WTC11 (cell line): ENCODE measurements around the gene ALDOB.

Experiments
- CBFB ChIP-seq: sonication (generic); formaldehyde crosslinking; IDR thresholded peaks from 2 replicates; pipeline ENCODE4 v1.8.1; 2022; ENCODE audit warnings: mild to moderate bottlenecking, low read depth, missing genetic modification reagents
- CREB1 ChIP-seq: sonication (generic); formaldehyde crosslinking; IDR thresholded peaks from 2 replicates; pipeline ENCODE4 v1.8.0; 2023; ENCODE audit warnings: mild to moderate bottlenecking, missing genetic modification reagents
- CREM ChIP-seq: sonication (generic); formaldehyde crosslinking; IDR thresholded peaks from 2 replicates; pipeline ENCODE4 v1.8.1; 2022; ENCODE audit warnings: mild to moderate bottlenecking, missing genetic modification reagents, moderate library complexity
- PREB ChIP-seq: sonication (generic); formaldehyde crosslinking; IDR thresholded peaks from 2 replicates; pipeline ENCODE4 v1.8.1; 2022; ENCODE audit warnings: mild to moderate bottlenecking, missing genetic modification reagents, moderate library complexity, borderline replicate concordance
- SMAD3 ChIP-seq: sonication (generic); formaldehyde crosslinking; IDR thresholded peaks from 2 replicates; pipeline ENCODE4 v1.8.0; 2022; ENCODE audit warnings: missing genetic modification reagents, mild to moderate bottlenecking, borderline replicate concordance
- USF1 ChIP-seq: sonication (generic); formaldehyde crosslinking; IDR thresholded peaks from 2 replicates; pipeline ENCODE4 v1.8.0; 2022; ENCODE audit warnings: mild to moderate bottlenecking, missing genetic modification reagents
- ZNF263 ChIP-seq: sonication (generic); formaldehyde crosslinking; IDR thresholded peaks from 2 replicates; pipeline ENCODE4 v1.8.1; 2022; ENCODE audit warnings: low read depth, mild to moderate bottlenecking, moderate library complexity, missing genetic modification reagents
- ZNF512 ChIP-seq: sonication (generic); formaldehyde crosslinking; IDR thresholded peaks from 2 replicates; pipeline ENCODE4 v1.8.1; 2022; ENCODE audit warnings: missing genetic modification reagents, borderline replicate concordance
- TF ChIP-seq, protein P1 (sequence below): fragments of 200-600 bp; IDR thresholded peaks from 2 replicates; pipeline ENCODE4 v1.8.0; 2022; ENCODE audit warnings: antibody characterized with exemption
- TF ChIP-seq, protein P2 (sequence below): sonication (generic); formaldehyde crosslinking; IDR thresholded peaks from 2 replicates; pipeline ENCODE4 v1.8.1; 2023; ENCODE audit warnings: mild to moderate bottlenecking, moderate library complexity, missing genetic modification reagents

GRCh38 chr9:101463397-101463796, 27.8 kb upstream of the ALDOB start:
- TF ChIP-seq, protein P1, sequence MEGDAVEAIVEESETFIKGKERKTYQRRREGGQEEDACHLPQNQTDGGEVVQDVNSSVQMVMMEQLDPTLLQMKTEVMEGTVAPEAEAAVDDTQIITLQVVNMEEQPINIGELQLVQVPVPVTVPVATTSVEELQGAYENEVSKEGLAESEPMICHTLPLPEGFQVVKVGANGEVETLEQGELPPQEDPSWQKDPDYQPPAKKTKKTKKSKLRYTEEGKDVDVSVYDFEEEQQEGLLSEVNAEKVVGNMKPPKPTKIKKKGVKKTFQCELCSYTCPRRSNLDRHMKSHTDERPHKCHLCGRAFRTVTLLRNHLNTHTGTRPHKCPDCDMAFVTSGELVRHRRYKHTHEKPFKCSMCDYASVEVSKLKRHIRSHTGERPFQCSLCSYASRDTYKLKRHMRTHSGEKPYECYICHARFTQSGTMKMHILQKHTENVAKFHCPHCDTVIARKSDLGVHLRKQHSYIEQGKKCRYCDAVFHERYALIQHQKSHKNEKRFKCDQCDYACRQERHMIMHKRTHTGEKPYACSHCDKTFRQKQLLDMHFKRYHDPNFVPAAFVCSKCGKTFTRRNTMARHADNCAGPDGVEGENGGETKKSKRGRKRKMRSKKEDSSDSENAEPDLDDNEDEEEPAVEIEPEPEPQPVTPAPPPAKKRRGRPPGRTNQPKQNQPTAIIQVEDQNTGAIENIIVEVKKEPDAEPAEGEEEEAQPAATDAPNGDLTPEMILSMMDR = no peak
- TF ChIP-seq CREM (CRISPR knock-in tag) (no peak), PREB (CRISPR knock-in tag) (no peak), ZNF512 (no peak), CBFB (no peak), ZNF263 (CRISPR knock-in tag) (no peak), CREB1 (no peak), SMAD3 (no peak), USF1 (CRISPR knock-in tag) (no peak)
- TF ChIP-seq, protein P2, sequence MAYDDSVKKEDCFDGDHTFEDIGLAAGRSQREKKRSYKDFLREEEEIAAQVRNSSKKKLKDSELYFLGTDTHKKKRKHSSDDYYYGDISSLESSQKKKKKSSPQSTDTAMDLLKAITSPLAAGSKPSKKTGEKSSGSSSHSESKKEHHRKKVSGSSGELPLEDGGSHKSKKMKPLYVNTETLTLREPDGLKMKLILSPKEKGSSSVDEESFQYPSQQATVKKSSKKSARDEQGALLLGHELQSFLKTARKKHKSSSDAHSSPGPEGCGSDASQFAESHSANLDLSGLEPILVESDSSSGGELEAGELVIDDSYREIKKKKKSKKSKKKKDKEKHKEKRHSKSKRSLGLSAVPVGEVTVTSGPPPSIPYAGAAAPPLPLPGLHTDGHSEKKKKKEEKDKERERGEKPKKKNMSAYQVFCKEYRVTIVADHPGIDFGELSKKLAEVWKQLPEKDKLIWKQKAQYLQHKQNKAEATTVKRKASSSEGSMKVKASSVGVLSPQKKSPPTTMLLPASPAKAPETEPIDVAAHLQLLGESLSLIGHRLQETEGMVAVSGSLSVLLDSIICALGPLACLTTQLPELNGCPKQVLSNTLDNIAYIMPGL (CRISPR knock-in tag) = no peak
